Measurements from ENCODE around the gene PRTN3. TPM values are rescaled to one million over a fixed set of nuclear protein-coding genes. Genes with fewer than 3 reads are reported as not detected.
"Not testable (repeated sequence)": the region's sequence is repeated elsewhere in the genome, so short reads cannot be mapped to it uniquely, and the experiment has no call there.

PRTN3 gene
- total RNA-seq, 1 experiment from 2014 or later: not detected

GRCh38 chr19:834216-834615 lies 6.6 kb upstream of the PRTN3 start:
- DNase-seq (ENCODE audit: low spot score): no peak
- in situ Hi-C loops (cut with HindIII; ENCODE audit: low sequenced_read_pairs): no loop called here

DNA sequence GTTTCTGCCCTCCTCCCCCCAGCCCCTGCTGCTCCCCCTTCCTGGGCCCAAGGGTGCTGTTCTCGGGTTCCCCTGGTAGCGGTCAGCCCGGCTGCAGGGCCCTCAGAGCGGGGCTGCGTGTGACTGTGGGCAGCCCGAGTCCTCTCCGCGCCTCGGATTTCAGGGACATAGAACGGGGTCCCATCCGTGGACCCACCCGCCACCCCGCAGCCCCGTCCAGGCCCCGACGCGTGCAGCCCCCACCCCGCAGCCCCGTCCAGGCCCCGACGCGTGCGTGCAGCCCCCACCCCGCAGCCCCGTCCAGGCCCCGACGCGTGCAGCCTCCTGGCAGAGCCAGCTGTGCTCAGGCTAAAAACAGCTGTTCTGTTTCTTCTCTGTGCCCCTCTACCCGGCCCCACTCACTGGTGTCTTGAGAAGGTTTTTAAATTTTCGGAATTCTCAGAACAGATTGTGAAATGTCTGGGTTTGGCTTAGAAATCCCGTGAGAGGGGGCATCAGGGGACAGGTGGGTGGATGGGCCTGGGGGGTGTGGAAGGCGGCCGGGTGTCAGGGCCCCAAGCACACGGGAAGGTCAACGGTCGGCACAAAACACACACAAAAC lies 5.5 kb upstream of the PRTN3 start:
- DNase-seq (ENCODE audit: low spot score): no peak
- in situ Hi-C loops (cut with HindIII; ENCODE audit: low sequenced_read_pairs): no loop called here

DNA sequence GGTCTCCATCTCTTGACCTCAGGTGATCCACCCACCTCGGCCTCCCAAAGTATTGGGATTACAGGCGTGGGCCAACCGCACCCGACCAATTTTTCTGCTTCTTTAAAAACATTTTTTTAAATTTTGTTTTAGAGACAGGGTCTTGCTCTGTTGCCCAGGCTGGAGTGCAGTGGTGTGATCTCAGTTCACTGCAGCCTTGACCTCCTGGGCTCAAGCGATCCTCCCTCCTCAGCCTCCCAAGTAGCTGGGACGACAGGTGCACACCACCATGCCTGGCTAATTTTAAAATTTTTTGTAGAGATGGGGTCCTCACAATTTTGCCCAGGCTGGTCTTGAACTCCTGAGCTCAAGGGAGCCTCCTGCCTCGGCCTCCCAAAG lies 2.0 kb downstream of the PRTN3 start:
- DNase-seq (ENCODE audit: low spot score); in situ Hi-C loops (cut with HindIII; ENCODE audit: low sequenced_read_pairs): not testable (repeated sequence)

DNA sequence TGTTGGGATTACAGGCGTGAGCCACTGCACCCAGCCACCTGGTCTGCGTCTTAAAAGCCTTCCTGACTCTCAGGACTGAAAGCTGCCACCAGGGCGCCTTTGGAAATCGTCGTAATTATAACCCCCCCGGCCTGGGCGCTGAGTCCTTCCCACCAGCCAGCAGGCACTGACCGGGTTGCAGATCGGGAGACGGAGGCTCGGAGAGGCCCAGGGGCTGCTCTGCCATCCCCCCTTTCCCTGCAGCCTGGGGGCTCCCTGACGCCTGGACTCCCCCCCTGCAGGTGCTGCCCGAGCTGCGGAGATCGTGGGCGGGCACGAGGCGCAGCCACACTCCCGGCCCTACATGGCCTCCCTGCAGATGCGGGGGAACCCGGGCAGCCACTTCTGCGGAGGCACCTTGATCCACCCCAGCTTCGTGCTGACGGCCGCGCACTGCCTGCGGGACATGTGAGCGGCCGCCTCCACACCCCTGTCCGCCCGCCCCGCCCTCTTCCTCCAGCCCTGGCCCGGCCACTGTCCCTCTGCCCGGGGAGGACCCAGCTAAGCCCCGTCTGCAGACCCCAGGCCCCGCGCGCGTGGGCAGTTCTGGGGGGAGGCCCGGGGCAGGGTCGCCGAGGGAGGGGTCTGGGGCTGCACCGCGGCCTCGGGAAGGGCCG lies 2.5 kb downstream of the PRTN3 start:
- DNase-seq (ENCODE audit: low spot score): no peak
- in situ Hi-C loops (cut with HindIII; ENCODE audit: low sequenced_read_pairs): no loop called here

DNA sequence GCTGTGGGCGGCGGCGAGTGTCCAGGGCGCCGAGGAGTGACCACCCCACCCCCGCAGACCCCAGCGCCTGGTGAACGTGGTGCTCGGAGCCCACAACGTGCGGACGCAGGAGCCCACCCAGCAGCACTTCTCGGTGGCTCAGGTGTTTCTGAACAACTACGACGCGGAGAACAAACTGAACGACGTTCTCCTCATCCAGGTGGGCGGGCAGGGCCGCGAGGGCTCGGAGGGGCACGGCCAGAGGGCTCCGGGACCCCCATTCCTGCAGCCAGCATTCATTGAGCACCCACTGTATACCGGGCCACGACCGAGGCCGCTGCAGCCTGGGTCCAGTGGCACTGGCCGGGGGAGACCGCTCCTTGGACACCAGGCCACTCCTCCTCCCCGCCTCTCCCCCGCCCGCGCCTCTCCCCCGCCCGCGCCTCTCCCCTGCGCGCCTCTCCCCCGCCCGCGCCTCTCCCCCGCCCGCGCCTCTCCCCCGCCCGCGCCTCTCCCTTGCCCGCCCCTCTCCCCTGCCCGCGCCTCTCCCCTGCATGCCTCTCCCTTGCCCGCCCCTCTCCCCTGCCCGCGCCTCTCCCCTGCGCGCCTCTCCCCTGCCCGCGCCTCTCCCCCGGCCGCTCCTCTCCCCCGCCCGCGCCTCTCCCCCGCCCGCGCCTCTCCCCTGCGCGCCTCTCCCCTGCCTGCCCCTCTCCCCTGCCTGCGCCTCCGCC lies 3.2 kb downstream of the PRTN3 start:
- DNase-seq (ENCODE audit: low spot score): no peak
- in situ Hi-C loops (cut with HindIII; ENCODE audit: low sequenced_read_pairs): no loop called here

GRCh38 chr19:844546-844971 lies 3.8 kb downstream of the PRTN3 start:
- DNase-seq (ENCODE audit: low spot score): no peak
- in situ Hi-C loops (cut with HindIII; ENCODE audit: low sequenced_read_pairs): no loop called here

GRCh38 chr19:845707-846521 lies 5.1 kb downstream of the PRTN3 start:
- in situ Hi-C loops (cut with HindIII; ENCODE audit: low sequenced_read_pairs): no loop called here
- DNase-seq (ENCODE audit: low spot score): no peak

DNA sequence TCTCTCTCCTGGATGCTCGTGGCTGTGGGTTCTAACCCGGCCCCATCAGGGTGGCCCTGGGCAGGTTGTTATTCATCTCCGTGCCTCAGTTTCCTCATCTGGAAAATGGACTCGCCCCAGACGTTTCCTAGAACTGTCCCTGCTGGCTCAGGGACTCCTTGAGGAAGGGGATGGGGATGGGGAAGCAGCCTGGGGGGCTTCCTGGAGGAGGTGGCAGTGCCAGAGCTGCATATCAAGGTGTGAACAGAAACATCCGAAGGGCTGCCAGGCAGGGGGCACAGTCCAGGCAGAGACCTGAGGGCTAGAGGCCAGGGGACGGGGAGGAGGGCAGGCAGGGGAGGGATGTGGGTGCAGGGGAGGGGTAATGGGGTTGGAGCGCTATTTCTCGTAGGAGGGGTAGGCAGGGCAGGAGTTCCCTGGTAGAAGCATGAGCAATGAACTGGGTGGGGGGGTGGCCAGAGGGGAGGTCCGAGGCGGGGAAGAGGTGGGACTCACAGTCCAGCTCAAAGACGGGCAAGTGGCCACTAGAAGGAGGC lies 7.7 kb downstream of the PRTN3 start:
- in situ Hi-C loops (cut with HindIII; ENCODE audit: low sequenced_read_pairs): no loop called here
- no peak for DNase-seq (ENCODE audit: low spot score)

DNA sequence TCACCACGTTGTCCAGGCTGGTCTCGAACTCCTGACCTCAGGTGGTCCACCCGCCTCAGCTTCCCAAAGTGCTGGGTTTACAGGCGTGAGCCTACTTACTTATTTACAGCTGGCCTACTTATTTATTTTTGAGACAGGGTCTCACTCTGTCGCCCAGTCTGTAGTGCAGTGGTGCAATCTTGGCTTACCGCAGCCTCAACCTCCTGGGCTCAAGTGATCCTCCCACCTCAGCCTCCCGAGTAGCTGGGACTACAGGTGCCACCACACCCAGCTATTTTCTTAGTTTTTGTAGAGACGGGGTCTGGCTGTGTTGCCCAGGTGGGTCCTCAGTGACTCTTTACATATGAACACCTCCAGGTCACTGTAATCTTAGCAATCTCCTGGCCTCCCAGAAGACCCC lies 8.4 kb downstream of the PRTN3 start:
- DNase-seq (ENCODE audit: low spot score); in situ Hi-C loops (cut with HindIII; ENCODE audit: low sequenced_read_pairs): not testable (repeated sequence)

GRCh38 chr19:850221-850978 lies 9.6 kb downstream of the PRTN3 start:
- in situ Hi-C loops (cut with HindIII; ENCODE audit: low sequenced_read_pairs): no loop called here
- DNase-seq (ENCODE audit: low spot score): no peak

GRCh38 chr19:850979-851335 lies 10.2 kb downstream of the PRTN3 start:
- in situ Hi-C loops (cut with HindIII; ENCODE audit: low sequenced_read_pairs): no loop called here
- no peak for DNase-seq (ENCODE audit: low spot score)

DNA sequence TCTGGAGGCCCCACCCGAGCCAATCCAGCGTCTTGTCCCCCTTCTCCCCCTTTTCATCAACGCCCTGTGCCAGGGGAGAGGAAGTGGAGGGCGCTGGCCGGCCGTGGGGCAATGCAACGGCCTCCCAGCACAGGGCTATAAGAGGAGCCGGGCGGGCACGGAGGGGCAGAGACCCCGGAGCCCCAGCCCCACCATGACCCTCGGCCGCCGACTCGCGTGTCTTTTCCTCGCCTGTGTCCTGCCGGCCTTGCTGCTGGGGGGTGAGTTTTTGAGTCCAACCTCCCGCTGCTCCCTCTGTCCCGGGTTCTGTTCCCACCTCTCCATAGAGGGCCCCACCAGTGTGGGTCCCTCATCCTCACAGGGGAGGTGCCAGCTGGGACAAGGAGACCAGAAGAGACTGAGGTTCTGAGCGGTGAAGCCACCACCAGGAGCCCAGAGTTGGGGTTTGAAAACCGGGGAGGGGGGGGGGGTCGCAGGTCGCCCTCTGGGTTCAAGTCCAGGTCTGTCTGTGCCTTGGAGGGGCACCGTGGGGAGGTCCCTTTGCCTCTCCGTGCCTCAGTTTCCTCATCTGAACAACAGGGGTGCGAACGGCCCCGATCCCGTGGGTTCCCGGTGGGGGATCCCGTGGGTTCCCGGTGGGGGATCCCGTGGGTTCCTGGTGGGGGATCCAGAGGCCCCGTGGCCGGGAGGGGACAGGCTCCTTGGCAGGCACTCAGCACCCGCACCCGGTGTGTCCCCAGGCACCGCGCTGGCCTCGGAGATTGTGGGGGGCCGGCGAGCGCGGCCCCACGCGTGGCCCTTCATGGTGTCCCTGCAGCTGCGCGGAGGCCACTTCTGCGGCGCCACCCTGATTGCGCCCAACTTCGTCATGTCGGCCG lies 11.6 kb downstream of the PRTN3 start, which contains the start of gene ELANE:
TSS of gene ELANE (plus strand) at position 168 of the 878 bp plus-strand sequence. CDS start at position 194, 26 bp downstream.
- DNase-seq (ENCODE audit: low spot score): no peak
- in situ Hi-C loops (cut with HindIII; ENCODE audit: low sequenced_read_pairs): no loop called here

DNA sequence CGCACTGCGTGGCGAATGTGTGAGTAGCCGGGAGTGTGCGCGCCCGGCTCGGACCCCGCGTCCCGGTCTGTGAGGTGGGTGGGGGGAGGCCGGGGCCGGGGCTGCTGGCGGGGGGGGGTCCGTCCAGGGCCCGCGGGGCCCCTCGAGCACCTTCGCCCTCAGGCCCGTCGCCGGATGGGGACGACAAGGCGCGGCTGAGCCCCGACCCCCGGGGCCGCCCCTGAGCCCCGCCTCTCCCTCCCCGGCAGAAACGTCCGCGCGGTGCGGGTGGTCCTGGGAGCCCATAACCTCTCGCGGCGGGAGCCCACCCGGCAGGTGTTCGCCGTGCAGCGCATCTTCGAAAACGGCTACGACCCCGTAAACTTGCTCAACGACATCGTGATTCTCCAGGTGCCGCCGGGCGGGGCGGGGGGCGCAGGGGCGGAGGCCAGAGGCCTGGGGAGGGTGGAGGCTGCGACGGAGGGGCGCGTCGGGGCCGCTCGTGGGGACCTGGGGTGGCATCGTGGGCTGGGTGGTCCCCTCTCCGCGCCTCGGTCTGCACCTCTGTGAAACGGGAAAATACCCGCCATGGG lies 12.3 kb downstream of the PRTN3 start:
- in situ Hi-C loops (cut with HindIII; ENCODE audit: low sequenced_read_pairs): no loop called here
- DNase-seq (ENCODE audit: low spot score): no peak

- in situ Hi-C loops (cut with HindIII; ENCODE audit: low sequenced_read_pairs): not testable (repeated sequence)
Measured at GRCh38 chr19:853614-854220, 12.9 kb downstream of the PRTN3 start.

GRCh38 chr19:854549-854948 lies 13.8 kb downstream of the PRTN3 start:
- in situ Hi-C loops (cut with HindIII; ENCODE audit: low sequenced_read_pairs): no loop called here
- no peak for DNase-seq (ENCODE audit: low spot score)

More at GRCh38 chr19:853614-854220, 12.9 kb downstream of the PRTN3 start:
- DNase-seq (ENCODE audit: low spot score): not testable (repeated sequence)

- in situ Hi-C loops (cut with HindIII; ENCODE audit: low sequenced_read_pairs): no loop called here
- DNase-seq (ENCODE audit: low spot score): no peak
Measured at GRCh38 chr19:855142-855541, 14.3 kb downstream of the PRTN3 start.

GRCh38 chr19:855566-856120 lies 14.8 kb downstream of the PRTN3 start:
- no peak for DNase-seq (ENCODE audit: low spot score)
- in situ Hi-C loops (cut with HindIII; ENCODE audit: low sequenced_read_pairs): no loop called here
